Brain microvascular endothelial cell (primary cell): ENCODE measurements around the gene ORAI2.

Source experiments
- DNase-seq: peaks from one replicate; pipeline ENCODE4 v3.0.0-alpha.2; 2020
- H3K27ac ChIP-seq: fragments of 250-450 bp; sonication (Bioruptor Pico); 2 replicates; pipeline ENCODE4 v1.5.1; 2020; ENCODE audit warnings: mild to moderate bottlenecking, moderate library complexity
- H3K27me3 ChIP-seq: fragments of 250-450 bp; sonication (Bioruptor Pico); replicated peaks from 2 replicates; pipeline ENCODE4 v1.5.1; 2020; ENCODE audit warnings: mild to moderate bottlenecking
- H3K36me3 ChIP-seq: fragments of 250-450 bp; sonication (Bioruptor Pico); replicated peaks from 2 replicates; pipeline ENCODE4 v1.5.1; 2020; ENCODE audit warnings: mild to moderate bottlenecking
- H3K4me3 ChIP-seq: 2 replicates; pipeline ENCODE4 v1.5.1; 2011; ENCODE audit warnings: low read depth, mild to moderate bottlenecking, control low read depth, low read length, moderate library complexity
- in situ Hi-C: cut with HindIII; loops from 2 replicates; pipeline ENCODE4 v1.10.0; 2017; ENCODE audit warnings: low sequenced_read_pairs, low pct_ligation_motif_present
- TF ChIP-seq, protein P1 (sequence below): IDR thresholded peaks from 2 replicates; pipeline ENCODE4 v1.5.1; 2011; ENCODE audit warnings: low read depth, mild to moderate bottlenecking, moderate library complexity, low read length, control low read depth, inconsistent platforms; ENCODE audit errors: missing control alignments

ORAI2 gene

DNA sequence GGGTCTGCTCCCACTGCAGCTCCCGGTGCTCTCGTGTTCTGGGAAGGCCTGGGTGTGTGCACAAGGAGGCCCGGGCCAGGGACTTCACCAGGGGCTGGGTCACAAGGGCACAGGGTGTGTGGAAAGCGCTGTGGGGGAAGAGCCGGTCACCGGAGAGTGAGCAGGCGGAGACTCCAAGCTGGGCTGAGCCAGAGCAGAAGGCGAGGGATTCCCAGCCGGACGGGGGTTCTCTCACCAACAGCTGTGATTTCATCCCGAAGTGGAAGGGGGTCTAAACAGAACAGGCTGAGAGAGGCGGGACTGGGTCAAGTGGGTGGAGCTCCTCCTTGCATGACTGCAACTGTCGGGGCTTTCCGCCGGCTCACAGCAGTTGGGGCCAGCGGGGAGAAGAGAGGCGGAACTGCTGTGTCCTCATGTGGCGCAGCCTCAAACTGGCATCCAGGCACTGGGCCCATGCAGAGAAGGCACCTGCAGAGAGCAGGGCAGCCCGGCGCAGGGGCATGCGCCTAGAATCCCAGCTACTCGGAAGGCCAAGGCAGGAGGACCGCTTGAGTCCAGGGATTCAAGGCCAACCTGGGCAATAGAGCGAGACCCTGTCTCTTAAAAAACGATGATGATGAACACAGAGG is 7.6 kb upstream of the ORAI2 start:
- Histone ChIP-seq H3K36me3 (peaks cover 23% of the 10 kb centered on the region), H3K4me3 (no peak overlapping the region), H3K27me3 (no peaks in the 10 kb centered on the region), H3K27ac (no peak overlapping the region)
- DNase-seq, result no peak
- in situ Hi-C loops, result no loop called here
- TF ChIP-seq, protein P1, sequence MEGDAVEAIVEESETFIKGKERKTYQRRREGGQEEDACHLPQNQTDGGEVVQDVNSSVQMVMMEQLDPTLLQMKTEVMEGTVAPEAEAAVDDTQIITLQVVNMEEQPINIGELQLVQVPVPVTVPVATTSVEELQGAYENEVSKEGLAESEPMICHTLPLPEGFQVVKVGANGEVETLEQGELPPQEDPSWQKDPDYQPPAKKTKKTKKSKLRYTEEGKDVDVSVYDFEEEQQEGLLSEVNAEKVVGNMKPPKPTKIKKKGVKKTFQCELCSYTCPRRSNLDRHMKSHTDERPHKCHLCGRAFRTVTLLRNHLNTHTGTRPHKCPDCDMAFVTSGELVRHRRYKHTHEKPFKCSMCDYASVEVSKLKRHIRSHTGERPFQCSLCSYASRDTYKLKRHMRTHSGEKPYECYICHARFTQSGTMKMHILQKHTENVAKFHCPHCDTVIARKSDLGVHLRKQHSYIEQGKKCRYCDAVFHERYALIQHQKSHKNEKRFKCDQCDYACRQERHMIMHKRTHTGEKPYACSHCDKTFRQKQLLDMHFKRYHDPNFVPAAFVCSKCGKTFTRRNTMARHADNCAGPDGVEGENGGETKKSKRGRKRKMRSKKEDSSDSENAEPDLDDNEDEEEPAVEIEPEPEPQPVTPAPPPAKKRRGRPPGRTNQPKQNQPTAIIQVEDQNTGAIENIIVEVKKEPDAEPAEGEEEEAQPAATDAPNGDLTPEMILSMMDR, result no peak

DNA sequence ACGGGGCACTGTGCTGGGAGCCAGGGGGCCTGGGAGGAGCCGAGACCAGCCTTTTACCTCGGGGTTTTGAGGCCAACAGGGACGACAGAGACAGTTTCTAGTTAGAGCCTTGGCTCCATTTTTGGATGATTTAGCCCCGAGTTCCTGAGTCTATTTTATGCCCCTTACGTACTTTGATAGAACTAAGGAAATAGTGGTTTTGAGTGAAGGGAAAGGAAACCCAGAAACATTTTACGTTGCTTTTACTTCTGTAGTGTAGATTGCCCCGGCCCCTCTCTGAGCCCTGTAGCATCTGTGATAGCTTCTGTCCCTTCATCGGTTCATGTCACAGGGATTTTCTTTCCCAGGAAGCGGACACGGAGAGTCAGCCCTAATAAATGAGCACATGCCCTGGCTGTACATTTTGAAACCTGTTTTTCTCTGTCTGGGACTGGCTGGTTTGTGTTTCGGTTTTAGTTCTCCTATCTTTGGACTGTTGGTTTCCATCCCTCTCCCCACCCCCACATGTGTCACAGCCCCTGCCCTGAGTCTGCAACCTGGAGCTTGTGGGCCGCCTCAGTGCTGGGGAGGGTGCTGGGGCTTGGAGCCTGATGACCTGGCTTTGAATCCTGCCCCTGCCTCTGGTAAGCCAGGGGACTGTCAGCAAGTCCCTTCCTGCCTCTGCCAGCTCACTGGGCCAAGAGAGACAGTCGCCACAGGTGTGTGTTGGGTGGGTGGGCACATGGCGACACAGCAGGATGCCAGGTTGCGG is 6.9 kb upstream of the ORAI2 start:
- in situ Hi-C loops, result no loop called here
- Histone ChIP-seq H3K27ac (no peak overlapping the region), H3K36me3 (peaks cover 18% of the 10 kb centered on the region), H3K4me3 (no peak overlapping the region), H3K27me3 (no peaks in the 10 kb centered on the region)
- TF ChIP-seq, protein P1, result no peak
- DNase-seq, result no peak

DNA sequence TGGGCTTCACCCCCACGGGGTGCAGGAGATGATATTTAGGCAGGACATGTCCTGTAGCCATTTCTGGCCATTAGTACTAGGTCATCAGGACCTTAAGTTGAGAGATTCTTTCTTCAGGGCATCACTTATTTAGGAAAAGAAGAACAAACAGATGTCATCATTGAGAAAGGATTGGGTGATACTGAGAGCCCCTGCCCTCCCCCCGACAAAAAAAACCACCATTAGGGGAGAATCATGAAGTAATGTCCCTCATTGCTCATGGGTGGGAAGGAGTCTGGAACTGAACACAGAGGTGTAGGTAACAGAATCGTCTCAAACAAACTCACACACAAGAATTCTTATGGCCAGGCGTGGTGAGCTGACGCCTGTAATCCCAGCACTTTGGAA is 6.4 kb upstream of the ORAI2 start:
- DNase-seq, result no peak
- H3K27me3 ChIP-seq, result no peaks in the 10 kb centered on the region
- in situ Hi-C loops, result no loop called here
- H3K27ac ChIP-seq, result no peak overlapping the region
- TF ChIP-seq, protein P1, result no peak
- peaks cover 18% of the 10 kb centered on the region for H3K36me3 ChIP-seq
- no peak overlapping the region for H3K4me3 ChIP-seq

DNA sequence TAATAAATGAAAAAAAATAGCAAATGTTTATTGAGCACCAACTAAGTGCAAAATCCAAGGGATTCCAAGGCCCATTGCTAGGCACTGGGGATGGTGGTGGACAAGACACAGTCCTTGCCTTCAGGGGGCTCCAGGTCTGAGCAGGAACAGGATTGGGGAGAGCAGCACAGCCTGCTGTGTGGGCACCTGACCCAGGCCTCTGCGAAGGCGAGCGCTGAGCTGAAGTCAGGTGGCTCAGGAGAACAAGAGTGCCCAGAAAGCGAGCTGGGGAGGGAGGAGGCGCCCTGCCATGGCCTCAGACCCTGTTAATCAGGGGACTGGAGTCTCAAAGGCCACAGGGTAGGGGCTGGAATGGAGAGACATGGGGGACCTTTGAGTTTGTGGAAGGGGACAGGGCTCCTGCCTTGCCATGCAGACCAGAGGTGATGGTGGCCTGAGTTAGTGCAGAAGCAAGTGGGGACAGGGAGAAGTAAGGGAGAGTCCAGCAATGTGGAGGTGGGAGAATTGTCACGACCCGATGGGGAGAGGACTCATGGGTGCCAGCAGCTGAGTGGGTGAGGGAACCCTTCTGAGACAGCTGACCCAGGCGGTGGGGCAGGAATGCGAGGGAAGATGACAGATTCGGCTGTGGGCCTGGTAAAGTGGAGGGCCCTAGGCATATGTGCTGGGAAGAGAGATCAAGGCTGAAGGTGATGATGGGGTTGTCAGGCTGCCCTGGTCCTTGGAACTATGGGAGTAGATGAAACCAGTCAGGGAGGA is 4.1 kb upstream of the ORAI2 start:
- no peaks in the 10 kb centered on the region for H3K27me3 ChIP-seq
- H3K27ac ChIP-seq, result no peak overlapping the region
- TF ChIP-seq, protein P1, result no peak
- peaks cover 18% of the 10 kb centered on the region for H3K36me3 ChIP-seq
- no peak for DNase-seq
- in situ Hi-C loops, result no loop called here
- H3K4me3 ChIP-seq, result no peak overlapping the region

DNA sequence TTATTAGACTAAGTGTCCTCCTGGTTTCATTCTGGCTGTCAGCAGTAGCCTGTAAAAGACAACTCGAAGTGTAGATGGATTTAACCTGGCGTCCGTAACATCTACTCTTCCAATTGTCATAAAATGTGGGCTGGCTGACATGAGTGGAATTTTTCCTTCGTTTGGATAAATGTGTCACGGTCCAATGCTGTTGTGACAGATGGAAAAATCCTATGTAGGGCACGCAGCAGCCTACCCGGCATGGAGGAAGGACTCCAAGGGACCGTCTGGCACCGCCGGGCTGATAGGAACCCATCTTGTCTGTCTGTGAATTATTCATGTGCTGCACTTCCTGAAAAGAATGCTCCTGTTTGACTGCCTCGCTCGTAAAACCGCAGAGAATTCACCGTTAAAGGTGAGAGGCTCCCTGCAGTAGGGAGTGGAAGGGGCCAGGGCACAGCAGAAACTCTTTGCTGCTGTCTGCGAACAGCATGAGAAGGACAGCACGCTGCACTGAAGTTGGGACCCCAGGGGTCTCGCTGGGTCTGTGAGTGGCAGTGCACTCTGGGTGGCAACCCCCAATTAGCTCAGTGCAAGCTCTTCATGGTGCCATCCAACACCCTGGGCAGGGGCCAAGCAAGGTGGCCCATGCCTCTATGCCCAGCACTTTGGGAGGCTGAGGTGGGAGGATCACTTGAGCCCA is 1.6 kb upstream of the ORAI2 start:
- Histone ChIP-seq H3K36me3 (peaks cover 5% of the 10 kb centered on the region), H3K4me3 (no peak overlapping the region), H3K27ac (no peak overlapping the region), H3K27me3 (no peaks in the 10 kb centered on the region)
- DNase-seq, result no peak
- TF ChIP-seq, protein P1, result no peak
- in situ Hi-C loops, result no loop called here
